PFSK-1 (cell line): ENCODE results near the gene IFI27.

Experiments
- REST ChIP-seq, 2 experiments: IDR thresholded peaks; 2 replicates each; pipeline versions ENCODE4 v1.6.1 to v1.8.0; 2011 to 2012; ENCODE audit warnings: low read depth in 2 of 2, low read length in 2 of 2, control low read depth in 1 of 2, inconsistent platforms in 1 of 2, mild to moderate bottlenecking in 1 of 2, moderate library complexity in 1 of 2; ENCODE audit not compliant: insufficient read depth in 1 of 2
- SIN3A ChIP-seq: IDR thresholded peaks from 2 replicates; pipeline ENCODE4 v1.6.1; 2012; ENCODE audit warnings: mild to moderate bottlenecking, low read length, moderate library complexity, borderline replicate concordance; ENCODE audit not compliant: insufficient read depth

- TF ChIP-seq REST (IDR thresholded peaks at IDR 0.05; ENCODE audit: insufficient read depth in 1 of 2, low read depth in 2 of 2, low read length in 2 of 2), result no peak
- no peak for TF ChIP-seq SIN3A
Measured at GRCh38 chr14:94152676-94153075, 42.1 kb downstream of the IFI27 start.
